ENCODE measurements around the gene CNKSR2. TPM values are rescaled to one million over a fixed set of nuclear protein-coding genes. Genes with fewer than 3 reads are reported as not detected.

CNKSR2 gene
- total and polyA plus RNA-seq, 4 experiments from 2014 or later, result 1.5 to 9.8 (median 5.4) TPM

DNA sequence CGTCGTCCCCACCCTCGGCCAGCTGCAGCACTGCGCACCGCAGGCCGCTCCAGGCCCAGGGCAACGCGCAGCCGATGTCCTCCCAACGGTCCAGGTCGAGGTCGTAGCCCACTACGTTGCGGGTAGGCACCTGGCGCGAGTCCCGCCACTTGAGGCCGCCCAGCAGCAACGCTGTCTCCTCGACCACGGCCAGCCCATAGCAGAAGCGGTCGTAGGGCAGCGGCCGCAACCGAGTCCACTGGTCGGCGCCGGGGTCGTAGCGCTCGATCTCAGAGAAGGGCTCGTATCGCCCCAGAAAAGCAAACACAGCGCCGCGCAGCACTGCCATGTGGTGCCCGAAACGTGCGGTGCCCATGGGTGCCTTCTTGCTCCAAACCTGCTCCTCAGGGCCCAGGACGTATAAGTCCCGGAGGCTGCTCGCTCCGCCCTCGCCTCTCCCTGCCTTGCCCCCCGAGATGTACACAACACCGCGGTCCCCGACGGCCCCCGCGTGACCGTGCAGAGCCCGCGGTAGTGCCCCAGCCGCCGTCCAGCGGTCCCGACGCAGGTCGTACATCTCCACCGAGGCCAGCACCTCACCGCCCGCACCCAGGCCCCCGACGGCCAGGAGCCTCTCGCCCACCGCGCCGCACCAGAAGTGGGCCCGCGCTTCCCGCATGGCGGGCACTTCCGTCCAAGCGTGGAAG, 281.8 kb downstream of the CNKSR2 start:
- DNase-seq, result no peak
- ChIA-PET POLR2A (ENCODE audit: partially characterized antibody) (no interaction called here), CTCF (ENCODE audit: partially characterized antibody) (no interaction called here)
- Mint-ChIP-seq H3K27ac (no peak overlapping the region), H3K4me1 (peaks cover 0 to 2% (median 0%) of the 10 kb centered on the region in 4 donors), H3K9me3 (no peaks in the 10 kb centered on the region), H3K4me3 (peak overlapping the region in 2 of 8 donors; percentile 0 to 45), H3K27me3 (no peaks in the 10 kb centered on the region), H3K36me3 (no peaks in the 10 kb centered on the region)
- Histone ChIP-seq H3K4me1 (ENCODE audit: insufficient read depth, low read length) (no peaks in the 10 kb centered on the region), H3K9me3 (ENCODE audit: control insufficient read depth in 1 of 2, low read length in 2 of 2) (no peaks in the 10 kb centered on the region), H3K27ac (ENCODE audit: low read depth, low read length) (no peak overlapping the region), H3K4me3 (ENCODE audit: low read length in 2 of 2) (no peak overlapping the region), H3K36me3 (ENCODE audit: insufficient read depth, low read length) (no peaks in the 10 kb centered on the region), H3K27me3 (ENCODE audit: insufficient read depth, low read length) (no peaks in the 10 kb centered on the region)
- intact Hi-C loops (cut with micrococcal nuclease), result loop anchor here (10.0 kb wide), 1 partner anchor 281 kb away; the partner anchor contains the start of gene CNKSR2

- ChIA-PET CTCF (ENCODE audit: partially characterized antibody) (no interaction called here), POLR2A (ENCODE audit: partially characterized antibody) (interaction anchor here (1.1 kb wide), 1 partner anchor 283 kb away, joined by 3 read pairs; the partner anchor contains the start of gene CNKSR2)
- H3K4me1 ChIP-seq (ENCODE audit: insufficient read depth, low read length), result no peaks in the 10 kb centered on the region
- H3K4me3 ChIP-seq (ENCODE audit: low read length in 2 of 2), result no peak overlapping the region
- no peaks in the 10 kb centered on the region for H3K36me3 ChIP-seq (ENCODE audit: insufficient read depth, low read length)
- no peak for DNase-seq
- H3K27ac ChIP-seq (ENCODE audit: low read depth, low read length), result no peak overlapping the region
- Mint-ChIP-seq H3K27me3 (no peaks in the 10 kb centered on the region), H3K4me1 (peaks cover 0 to 2% (median 0%) of the 10 kb centered on the region in 4 donors), H3K9me3 (no peaks in the 10 kb centered on the region), H3K27ac (no peak overlapping the region), H3K4me3 (peak overlapping the region in 1 of 8 donors; percentile 16), H3K36me3 (no peaks in the 10 kb centered on the region)
- H3K9me3 ChIP-seq (ENCODE audit: control insufficient read depth in 1 of 2, low read length in 2 of 2), result no peaks in the 10 kb centered on the region
- intact Hi-C loops (cut with micrococcal nuclease), result loop anchor here (10.0 kb wide), 1 partner anchor 282 kb away; the partner anchor contains the start of gene CNKSR2
- no peaks in the 10 kb centered on the region for H3K27me3 ChIP-seq (ENCODE audit: insufficient read depth, low read length)
Measured at GRCh38 chrX:21656587-21657317, 282.5 kb downstream of the CNKSR2 start.

DNA sequence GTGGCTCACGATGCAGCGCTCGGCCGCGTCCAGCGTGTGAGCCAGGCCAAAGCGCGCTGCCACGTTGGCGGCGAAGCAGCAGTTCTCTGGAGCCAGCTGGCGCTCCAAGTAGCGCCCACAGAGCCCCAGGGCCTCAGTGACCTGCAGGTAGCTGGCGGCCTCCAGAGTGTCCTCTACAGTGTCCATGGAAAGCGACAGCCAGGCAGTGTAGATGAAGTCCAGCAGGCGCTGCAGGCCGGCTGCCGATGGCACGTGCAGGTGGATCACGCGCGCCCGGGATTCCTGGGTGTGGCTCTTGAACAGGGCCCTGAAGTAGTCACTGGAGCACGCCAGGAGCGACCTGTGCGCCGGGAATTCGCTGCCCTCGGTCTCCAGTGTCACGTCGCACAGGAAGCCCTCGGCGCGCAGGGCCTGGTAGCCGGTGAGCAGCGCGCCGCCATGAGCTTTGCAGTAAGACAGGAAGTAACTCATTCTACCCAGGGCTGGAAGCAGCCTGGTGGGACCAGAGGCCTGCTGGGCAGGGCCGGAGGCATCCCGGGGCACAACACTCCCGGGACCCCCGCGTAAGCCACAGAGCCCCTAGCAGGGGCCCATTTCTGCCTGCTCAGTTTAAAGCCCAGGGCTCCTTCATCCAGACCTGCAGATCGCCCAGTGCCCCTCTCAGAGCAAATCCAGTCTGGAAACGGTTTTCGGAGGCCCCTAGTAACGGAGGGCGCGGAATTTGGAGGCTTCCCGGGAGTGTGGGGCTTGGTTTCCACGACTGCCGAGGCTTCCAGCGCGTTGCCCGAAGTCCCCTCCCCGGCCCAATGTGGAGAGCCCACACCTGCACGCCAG, 283.3 kb downstream of the CNKSR2 start:
- H3K9me3 ChIP-seq (ENCODE audit: control insufficient read depth in 1 of 2, low read length in 2 of 2), result no peaks in the 10 kb centered on the region
- no peak overlapping the region for H3K27ac ChIP-seq (ENCODE audit: low read depth, low read length)
- Mint-ChIP-seq H3K27me3 (peaks cover 0 to 4% of the 10 kb centered on the region in 2 donors), H3K27ac (peak overlapping the region in 2 of 7 donors; percentile 46 to 59), H3K9me3 (no peaks in the 10 kb centered on the region), H3K36me3 (no peaks in the 10 kb centered on the region), H3K4me1 (peaks cover 0 to 2% (median 0%) of the 10 kb centered on the region in 4 donors), H3K4me3 (peak overlapping the region; percentile 35 to 83 (median 68))
- no peaks in the 10 kb centered on the region for H3K27me3 ChIP-seq (ENCODE audit: insufficient read depth, low read length)
- ChIA-PET POLR2A (ENCODE audit: partially characterized antibody) (interaction anchor here (1.0 to 1.1 kb wide), 2 partner anchors 219 to 283 kb away, joined by 3 read pairs; partner anchors contain the start of gene CNKSR2), CTCF (ENCODE audit: partially characterized antibody) (no interaction called here)
- no peaks in the 10 kb centered on the region for H3K36me3 ChIP-seq (ENCODE audit: insufficient read depth, low read length)
- intact Hi-C loops (cut with micrococcal nuclease), result loop anchor here (10.0 kb wide), 1 partner anchor 283 kb away; the partner anchor contains the start of gene CNKSR2
- DNase-seq, result peak in 3 of 5 donors; percentile 5 to 20 (median 20)
- peak overlapping the region in 1 of 2 donors; percentile 43 for H3K4me3 ChIP-seq (ENCODE audit: low read length in 2 of 2)
- H3K4me1 ChIP-seq (ENCODE audit: insufficient read depth, low read length), result no peaks in the 10 kb centered on the region

DNA sequence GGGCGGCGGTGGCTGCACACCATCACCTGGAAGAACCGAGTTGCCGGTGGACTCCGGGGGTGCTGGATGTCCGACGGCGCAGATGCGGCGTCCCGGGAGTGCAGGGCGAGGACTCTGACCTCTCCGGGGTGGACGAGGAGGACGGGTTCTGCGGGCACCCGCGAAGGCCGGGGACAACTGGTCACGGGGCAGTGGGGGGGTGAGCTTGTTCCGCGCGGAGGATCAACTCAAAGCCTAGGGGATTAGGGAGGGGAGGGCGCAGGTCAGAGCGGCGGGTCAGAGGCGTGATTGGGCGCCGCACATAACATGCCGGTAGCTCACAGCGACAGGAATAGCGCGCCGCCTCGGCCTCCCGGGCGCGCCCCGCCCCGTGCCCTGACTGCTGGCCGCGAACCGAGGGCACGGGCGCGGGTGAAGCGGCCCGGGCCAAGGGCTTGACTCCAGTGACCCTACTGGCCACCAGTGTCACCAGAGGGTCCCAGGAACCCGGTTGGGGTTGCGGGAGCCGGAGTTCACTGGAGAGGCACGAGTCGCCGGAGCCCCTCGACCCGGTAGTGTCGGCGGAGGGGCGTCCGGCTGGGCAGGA, 284.0 kb downstream of the CNKSR2 start, which contains the start of gene KLHL34:
KLHL34 (minus strand) TSS at position 179 of the 586 bp plus-strand sequence. CDS start 542 bp downstream, outside the sequence.
- intact Hi-C loops (cut with micrococcal nuclease), result loop anchor here (10.0 kb wide), 1 partner anchor 283 kb away; the partner anchor contains the start of gene CNKSR2
- peak within 1 kb of the TSS; percentile 35 to 83 (median 68) for H3K4me3 Mint-ChIP-seq
- H3K36me3 ChIP-seq (ENCODE audit: insufficient read depth, low read length), result no peaks in the 10 kb centered on the region
- no peaks in the 10 kb centered on the region for H3K9me3 Mint-ChIP-seq
- H3K27me3 Mint-ChIP-seq, result peaks cover 0 to 4% of the 10 kb centered on the region in 2 donors
- peak within 1 kb of the TSS in 1 of 2 donors; percentile 43 for H3K4me3 ChIP-seq (ENCODE audit: low read length in 2 of 2)
- H3K27ac ChIP-seq (ENCODE audit: low read depth, low read length), result no peak within 1 kb of the TSS
- no peaks in the 10 kb centered on the region for H3K36me3 Mint-ChIP-seq
- H3K27ac Mint-ChIP-seq, result peak within 1 kb of the TSS in 5 of 7 donors; percentile 31 to 61 (median 48)
- DNase-seq, result peak in 2 of 5 donors; percentile 5 to 11
- no peaks in the 10 kb centered on the region for H3K9me3 ChIP-seq (ENCODE audit: control insufficient read depth in 1 of 2, low read length in 2 of 2)
- H3K4me1 ChIP-seq (ENCODE audit: insufficient read depth, low read length), result no peaks in the 10 kb centered on the region
- POLR2A ChIA-PET (ENCODE audit: partially characterized antibody), result interaction anchor here (1.0 kb wide), 1 partner anchor 219 kb away, joined by 3 read pairs; no protein-coding TSS in a partner anchor
- H3K27me3 ChIP-seq (ENCODE audit: insufficient read depth, low read length), result no peaks in the 10 kb centered on the region
- CTCF ChIA-PET (ENCODE audit: partially characterized antibody), result no interaction called here
- peaks cover 0 to 2% (median 0%) of the 10 kb centered on the region in 4 donors for H3K4me1 Mint-ChIP-seq

- Mint-ChIP-seq H3K36me3 (no peaks in the 10 kb centered on the region), H3K4me3 (peak overlapping the region; percentile 25 to 78 (median 59)), H3K9me3 (no peaks in the 10 kb centered on the region), H3K27me3 (peaks cover 0 to 4% of the 10 kb centered on the region in 2 donors), H3K4me1 (peaks cover 0 to 2% (median 0%) of the 10 kb centered on the region in 4 donors), H3K27ac (peak overlapping the region in 2 of 7 donors; percentile 48 to 61)
- peak overlapping the region in 1 of 2 donors; percentile 43 for H3K4me3 ChIP-seq (ENCODE audit: low read length in 2 of 2)
- H3K36me3 ChIP-seq (ENCODE audit: insufficient read depth, low read length), result no peaks in the 10 kb centered on the region
- CTCF ChIA-PET (ENCODE audit: partially characterized antibody), result no interaction called here
- DNase-seq, result no peak
- intact Hi-C loops (cut with micrococcal nuclease), result loop anchor here (10.0 kb wide), 1 partner anchor 284 kb away; the partner anchor contains the start of gene CNKSR2
- H3K4me1 ChIP-seq (ENCODE audit: insufficient read depth, low read length), result no peaks in the 10 kb centered on the region
- no peaks in the 10 kb centered on the region for H3K27me3 ChIP-seq (ENCODE audit: insufficient read depth, low read length)
- POLR2A ChIA-PET (ENCODE audit: partially characterized antibody), result interaction anchor here (1.0 kb wide), 1 partner anchor 220 kb away, joined by 3 read pairs; no protein-coding TSS in a partner anchor
- H3K9me3 ChIP-seq (ENCODE audit: control insufficient read depth in 1 of 2, low read length in 2 of 2), result no peaks in the 10 kb centered on the region
- no peak overlapping the region for H3K27ac ChIP-seq (ENCODE audit: low read depth, low read length)
Measured at GRCh38 chrX:21658746-21659145, 284.5 kb downstream of the CNKSR2 start.

- no peak overlapping the region for H3K27ac ChIP-seq (ENCODE audit: low read depth, low read length)
- CTCF ChIA-PET (ENCODE audit: partially characterized antibody), result no interaction called here
- H3K36me3 Mint-ChIP-seq, result no peaks in the 10 kb centered on the region
- H3K4me3 ChIP-seq (ENCODE audit: low read length in 2 of 2), result no peak overlapping the region
- DNase-seq, result no peak
- peaks cover 0 to 4% of the 10 kb centered on the region in 2 donors for H3K27me3 Mint-ChIP-seq
- no peaks in the 10 kb centered on the region for H3K4me1 ChIP-seq (ENCODE audit: insufficient read depth, low read length)
- H3K27me3 ChIP-seq (ENCODE audit: insufficient read depth, low read length), result no peaks in the 10 kb centered on the region
- H3K4me1 Mint-ChIP-seq, result peaks cover 0 to 2% (median 0%) of the 10 kb centered on the region in 4 donors
- intact Hi-C loops (cut with micrococcal nuclease), result loop anchor here (10.0 kb wide), 1 partner anchor 285 kb away; the partner anchor contains the start of gene CNKSR2
- POLR2A ChIA-PET (ENCODE audit: partially characterized antibody), result no interaction called here
- H3K9me3 ChIP-seq (ENCODE audit: control insufficient read depth in 1 of 2, low read length in 2 of 2), result no peaks in the 10 kb centered on the region
- peak overlapping the region in 2 of 7 donors; percentile 31 to 61 for H3K27ac Mint-ChIP-seq
- peak overlapping the region; percentile 25 to 78 (median 59) for H3K4me3 Mint-ChIP-seq
- no peaks in the 10 kb centered on the region for H3K9me3 Mint-ChIP-seq
- H3K36me3 ChIP-seq (ENCODE audit: insufficient read depth, low read length), result no peaks in the 10 kb centered on the region
Measured at GRCh38 chrX:21659320-21659719, 285.1 kb downstream of the CNKSR2 start.
